PFSK-1 (cell line): ENCODE data around the gene TJAP1.

Source experiments
- POLR2AphosphoS5 ChIP-seq: IDR thresholded peaks from 2 replicates; pipeline ENCODE4 v1.6.1; 2012; ENCODE audit warnings: low read depth, mild to moderate bottlenecking, control low read depth, low read length, moderate library complexity
- SIN3A ChIP-seq: IDR thresholded peaks from 2 replicates; pipeline ENCODE4 v1.6.1; 2012; ENCODE audit warnings: mild to moderate bottlenecking, low read length, moderate library complexity, borderline replicate concordance; ENCODE audit not compliant: insufficient read depth
- TF ChIP-seq, protein P1 (sequence below), 2 experiments: IDR thresholded peaks; 2 replicates each; pipeline versions ENCODE4 v1.6.1 to v1.8.0; 2011 to 2012; ENCODE audit warnings: low read depth in 2 of 2, low read length in 2 of 2, control low read depth in 1 of 2, inconsistent platforms in 1 of 2, mild to moderate bottlenecking in 1 of 2, moderate library complexity in 1 of 2; ENCODE audit not compliant: insufficient read depth in 1 of 2

DNA sequence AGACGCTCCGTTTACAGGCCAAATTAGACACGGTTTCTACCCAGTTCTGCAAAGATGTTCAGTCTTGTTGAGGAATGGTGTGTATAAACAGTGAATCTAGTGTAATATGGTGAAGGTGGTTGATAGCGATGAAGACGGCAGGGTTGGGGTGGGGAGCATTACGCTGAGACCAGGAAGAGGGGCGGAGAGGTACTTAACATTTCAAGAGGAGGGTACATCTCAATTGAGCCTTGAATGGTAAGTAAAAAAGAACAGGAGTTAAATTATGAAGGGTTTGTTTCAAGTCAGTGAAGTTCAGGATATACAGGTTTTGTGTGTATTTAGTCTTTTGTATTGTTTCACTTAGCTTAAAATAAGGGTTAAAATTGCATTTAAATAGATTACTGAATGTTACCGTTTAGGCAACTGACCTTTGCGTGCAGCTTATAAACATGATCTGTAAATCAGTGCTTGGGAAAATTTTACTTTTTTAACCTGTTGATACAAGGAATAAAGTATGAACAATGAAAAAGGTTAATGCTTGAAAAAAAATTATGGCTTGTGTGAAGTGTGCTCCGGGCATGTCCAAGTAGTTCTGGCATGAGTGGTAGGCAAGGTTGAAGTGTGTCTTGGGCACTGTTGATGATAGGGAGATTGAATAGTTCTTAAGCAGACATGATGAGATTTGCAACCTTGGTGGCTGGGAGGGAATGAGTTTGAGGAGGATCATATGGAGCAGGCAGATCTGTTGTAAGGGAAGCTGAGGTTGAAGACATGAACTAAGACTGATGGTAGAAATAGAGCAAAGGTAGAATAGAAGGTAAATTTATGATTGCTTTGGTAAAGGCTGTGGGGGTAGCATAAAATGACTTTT lies 40.4 kb downstream of the TJAP1 start:
- 0 out of 2 replicates have a peak, but pooled peaks have one; percentile 44 for TF ChIP-seq SIN3A
- no peak for TF ChIP-seq POLR2AphosphoS5
- TF ChIP-seq, protein P1, sequence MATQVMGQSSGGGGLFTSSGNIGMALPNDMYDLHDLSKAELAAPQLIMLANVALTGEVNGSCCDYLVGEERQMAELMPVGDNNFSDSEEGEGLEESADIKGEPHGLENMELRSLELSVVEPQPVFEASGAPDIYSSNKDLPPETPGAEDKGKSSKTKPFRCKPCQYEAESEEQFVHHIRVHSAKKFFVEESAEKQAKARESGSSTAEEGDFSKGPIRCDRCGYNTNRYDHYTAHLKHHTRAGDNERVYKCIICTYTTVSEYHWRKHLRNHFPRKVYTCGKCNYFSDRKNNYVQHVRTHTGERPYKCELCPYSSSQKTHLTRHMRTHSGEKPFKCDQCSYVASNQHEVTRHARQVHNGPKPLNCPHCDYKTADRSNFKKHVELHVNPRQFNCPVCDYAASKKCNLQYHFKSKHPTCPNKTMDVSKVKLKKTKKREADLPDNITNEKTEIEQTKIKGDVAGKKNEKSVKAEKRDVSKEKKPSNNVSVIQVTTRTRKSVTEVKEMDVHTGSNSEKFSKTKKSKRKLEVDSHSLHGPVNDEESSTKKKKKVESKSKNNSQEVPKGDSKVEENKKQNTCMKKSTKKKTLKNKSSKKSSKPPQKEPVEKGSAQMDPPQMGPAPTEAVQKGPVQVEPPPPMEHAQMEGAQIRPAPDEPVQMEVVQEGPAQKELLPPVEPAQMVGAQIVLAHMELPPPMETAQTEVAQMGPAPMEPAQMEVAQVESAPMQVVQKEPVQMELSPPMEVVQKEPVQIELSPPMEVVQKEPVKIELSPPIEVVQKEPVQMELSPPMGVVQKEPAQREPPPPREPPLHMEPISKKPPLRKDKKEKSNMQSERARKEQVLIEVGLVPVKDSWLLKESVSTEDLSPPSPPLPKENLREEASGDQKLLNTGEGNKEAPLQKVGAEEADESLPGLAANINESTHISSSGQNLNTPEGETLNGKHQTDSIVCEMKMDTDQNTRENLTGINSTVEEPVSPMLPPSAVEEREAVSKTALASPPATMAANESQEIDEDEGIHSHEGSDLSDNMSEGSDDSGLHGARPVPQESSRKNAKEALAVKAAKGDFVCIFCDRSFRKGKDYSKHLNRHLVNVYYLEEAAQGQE (IDR thresholded peaks at IDR 0.05; ENCODE audit: insufficient read depth in 1 of 2, low read depth in 2 of 2, low read length in 2 of 2): no peak
